ENCODE data around the gene FBN1. TPM values are rescaled to one million over a fixed set of nuclear protein-coding genes. Genes with fewer than 3 reads are reported as not detected.

The FBN1 gene
- total RNA-seq, 2 donors from 2014 or later, result 10.7 to 16.8 TPM

DNA sequence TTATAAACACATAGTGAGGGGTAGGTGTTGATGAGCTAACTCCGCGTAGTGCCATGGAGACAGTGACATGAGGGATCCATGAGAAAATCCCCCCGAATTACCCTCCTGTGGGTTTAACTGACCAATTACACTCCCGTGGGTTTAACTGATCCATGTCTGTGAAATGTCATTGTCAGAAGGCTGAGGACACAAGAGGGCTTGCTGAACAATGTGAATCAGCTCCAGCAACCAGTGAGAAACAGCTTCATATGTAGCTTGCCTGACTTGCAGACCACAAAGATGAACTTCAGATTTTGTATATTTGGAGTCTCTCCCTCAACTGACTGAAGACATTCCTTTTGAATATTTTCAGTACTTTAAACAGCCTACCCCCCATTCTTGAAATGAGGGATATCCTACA, 144.9 kb downstream of the FBN1 start:
- DNase-seq (no peak), ATAC-seq (no peak)
- intact Hi-C loops (cut with DNase I, micrococcal nuclease), result no loop called here

DNA sequence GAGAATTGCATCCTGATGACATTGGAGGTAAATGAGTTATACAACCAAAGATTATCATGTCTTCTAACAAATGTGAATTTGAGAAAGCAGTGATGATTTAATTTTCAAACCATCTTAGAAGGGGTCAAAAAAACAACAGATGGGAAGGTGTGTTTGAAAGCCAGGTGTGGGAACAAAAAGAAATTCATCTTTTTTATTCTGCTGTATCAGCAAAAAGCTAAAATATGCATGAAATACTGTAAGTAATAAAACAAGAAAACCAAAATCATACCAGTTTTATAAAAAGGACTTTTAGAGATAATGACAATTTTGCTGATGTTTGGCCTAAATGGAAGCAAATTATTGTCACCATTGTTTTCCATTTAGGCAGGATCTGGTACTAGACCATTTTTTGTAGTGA, 145.5 kb downstream of the FBN1 start:
- no peak for ATAC-seq
- intact Hi-C loops (cut with DNase I, micrococcal nuclease), result no loop called here
- no peak for DNase-seq

GRCh38 chr15:48498828-48499227, 146.7 kb downstream of the FBN1 start:
- DNase-seq (no peak), ATAC-seq (no peak)
- intact Hi-C loops (cut with DNase I, micrococcal nuclease), result no loop called here

GRCh38 chr15:48494631-48495030, 150.9 kb downstream of the FBN1 start:
- DNase-seq, result no peak
- intact Hi-C loops (cut with DNase I, micrococcal nuclease), result no loop called here
- no peak for ATAC-seq

DNA sequence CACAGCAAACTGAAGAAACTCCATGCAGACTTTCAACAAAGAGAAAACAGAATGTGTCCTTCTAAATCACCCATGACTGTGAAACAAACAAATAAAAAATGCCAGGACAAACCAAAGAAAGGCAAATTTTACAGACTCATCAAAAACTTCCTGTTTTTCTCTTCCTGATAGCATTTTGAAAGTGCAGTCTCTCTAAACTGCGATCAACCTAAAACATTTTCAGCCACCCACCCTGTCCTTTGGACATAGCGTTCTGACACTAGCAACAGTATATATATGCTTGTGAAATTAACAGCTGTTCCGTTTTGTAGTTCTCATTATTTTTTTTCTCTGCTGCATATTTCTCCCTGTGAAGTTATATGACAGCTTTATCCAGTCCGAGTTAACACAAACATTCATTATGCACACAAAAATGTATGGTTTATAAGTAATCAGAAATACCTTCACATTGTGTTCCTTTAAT, 151.7 kb downstream of the FBN1 start:
- DNase-seq (no peak), ATAC-seq (no peak)
- intact Hi-C loops (cut with DNase I, micrococcal nuclease), result no loop called here

DNA sequence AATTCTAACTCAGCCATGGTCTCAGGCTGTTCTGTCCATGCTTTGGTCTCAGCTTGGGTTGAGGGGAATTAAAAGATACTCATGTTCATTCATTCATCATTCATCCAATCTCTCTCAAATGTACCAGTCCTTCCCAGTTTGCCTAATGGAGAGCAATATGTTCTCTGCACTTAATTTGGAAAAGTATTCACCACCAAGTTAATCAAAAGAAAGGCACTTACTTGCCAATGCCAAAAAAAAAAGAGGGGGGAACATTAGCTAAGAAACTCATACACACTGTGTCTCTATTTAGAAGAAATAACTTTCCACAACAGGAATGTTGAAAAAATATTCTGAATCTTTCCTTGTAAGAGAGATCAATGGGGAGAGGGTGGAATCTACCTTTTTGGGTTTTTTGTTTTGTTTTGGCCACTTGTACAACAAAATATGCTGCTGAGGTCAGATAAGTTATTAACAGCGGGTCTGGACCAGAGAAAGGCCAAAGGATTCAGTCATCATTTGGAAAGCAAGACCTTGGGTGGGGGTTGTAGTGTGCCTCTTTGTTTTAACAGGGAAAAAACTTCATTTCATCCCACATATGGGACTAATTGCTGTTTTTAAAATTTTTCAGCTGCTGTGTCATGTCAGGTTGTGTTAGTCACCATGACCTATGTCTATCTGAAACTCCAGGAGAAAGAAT, 152.3 kb downstream of the FBN1 start:
- no peak for DNase-seq
- ATAC-seq, result no peak

GRCh38 chr15:48486228-48486627, 159.3 kb downstream of the FBN1 start:
- intact Hi-C loops (cut with DNase I, micrococcal nuclease), result no loop called here

More for the DNA sequence above, 152.3 kb downstream of the FBN1 start:
- intact Hi-C loops (cut with DNase I, micrococcal nuclease), result no loop called here

DNA sequence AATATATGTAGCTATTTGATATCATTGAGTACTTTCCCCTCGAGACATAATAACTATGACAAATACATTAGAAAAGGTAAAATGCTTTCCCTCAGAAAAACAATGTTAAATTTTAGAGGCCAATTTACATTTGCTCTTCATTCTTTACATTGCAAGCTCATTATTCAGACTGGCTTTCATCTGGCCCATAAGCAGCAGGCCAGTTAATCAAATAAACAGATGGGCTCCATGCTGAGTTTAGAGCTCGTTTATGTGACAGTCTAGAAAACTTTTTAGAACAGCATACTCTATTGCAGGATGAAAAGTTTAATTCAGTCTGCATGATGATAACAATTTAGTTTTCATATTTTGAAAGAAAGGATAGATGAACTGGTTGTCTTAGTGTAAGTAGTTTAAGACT, 163.7 kb downstream of the FBN1 start:
- DNase-seq (no peak), ATAC-seq (no peak)
- intact Hi-C loops (cut with DNase I, micrococcal nuclease), result no loop called here

More at GRCh38 chr15:48486228-48486627, 159.3 kb downstream of the FBN1 start:
- no peak for ATAC-seq
- DNase-seq, result no peak

DNA sequence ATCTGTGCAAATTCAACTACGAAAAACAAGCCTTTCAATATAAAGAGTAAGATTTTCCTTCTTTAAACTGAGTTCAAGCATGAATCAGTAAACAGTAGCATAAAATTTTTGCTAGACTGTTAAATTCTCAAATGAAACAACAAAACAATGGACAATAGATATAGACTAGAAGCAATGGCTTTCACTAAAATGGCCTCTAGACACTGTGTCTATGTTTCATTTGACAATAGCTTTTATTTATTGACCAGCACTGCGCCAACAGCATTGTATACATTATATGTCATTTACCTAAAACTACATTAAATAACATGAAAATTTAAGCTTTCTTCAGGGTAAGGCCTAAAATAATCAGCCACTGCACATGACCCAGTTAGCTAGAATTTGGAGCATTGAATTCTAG, 165.8 kb downstream of the FBN1 start:
- intact Hi-C loops (cut with DNase I, micrococcal nuclease), result no loop called here
- ATAC-seq (no peak), DNase-seq (no peak)

DNA sequence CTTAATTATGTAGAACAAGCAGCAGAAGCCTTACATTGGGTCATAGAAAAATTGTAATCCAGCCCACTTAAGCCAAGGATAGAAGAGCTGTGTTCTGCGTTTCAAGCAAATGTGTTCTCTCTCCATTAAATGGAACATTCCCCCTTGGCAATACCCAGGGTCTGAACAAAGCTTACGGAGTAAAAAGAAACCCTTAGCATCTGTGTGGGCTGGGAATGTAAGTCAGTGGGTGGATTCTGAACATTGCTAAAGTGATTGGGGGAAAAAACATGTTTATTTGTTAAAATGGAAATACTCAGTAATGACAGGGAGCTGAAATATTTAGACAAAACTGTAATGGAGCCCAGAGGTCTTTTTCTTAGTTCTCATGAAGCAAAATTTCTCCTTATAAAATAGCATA, 166.9 kb downstream of the FBN1 start:
- DNase-seq (no peak), ATAC-seq (no peak)
- intact Hi-C loops (cut with DNase I, micrococcal nuclease), result no loop called here

- ATAC-seq, result no peak
- intact Hi-C loops (cut with DNase I, micrococcal nuclease), result no loop called here
- no peak for DNase-seq
Measured at GRCh38 chr15:48477795-48478360, 167.6 kb downstream of the FBN1 start.

DNA sequence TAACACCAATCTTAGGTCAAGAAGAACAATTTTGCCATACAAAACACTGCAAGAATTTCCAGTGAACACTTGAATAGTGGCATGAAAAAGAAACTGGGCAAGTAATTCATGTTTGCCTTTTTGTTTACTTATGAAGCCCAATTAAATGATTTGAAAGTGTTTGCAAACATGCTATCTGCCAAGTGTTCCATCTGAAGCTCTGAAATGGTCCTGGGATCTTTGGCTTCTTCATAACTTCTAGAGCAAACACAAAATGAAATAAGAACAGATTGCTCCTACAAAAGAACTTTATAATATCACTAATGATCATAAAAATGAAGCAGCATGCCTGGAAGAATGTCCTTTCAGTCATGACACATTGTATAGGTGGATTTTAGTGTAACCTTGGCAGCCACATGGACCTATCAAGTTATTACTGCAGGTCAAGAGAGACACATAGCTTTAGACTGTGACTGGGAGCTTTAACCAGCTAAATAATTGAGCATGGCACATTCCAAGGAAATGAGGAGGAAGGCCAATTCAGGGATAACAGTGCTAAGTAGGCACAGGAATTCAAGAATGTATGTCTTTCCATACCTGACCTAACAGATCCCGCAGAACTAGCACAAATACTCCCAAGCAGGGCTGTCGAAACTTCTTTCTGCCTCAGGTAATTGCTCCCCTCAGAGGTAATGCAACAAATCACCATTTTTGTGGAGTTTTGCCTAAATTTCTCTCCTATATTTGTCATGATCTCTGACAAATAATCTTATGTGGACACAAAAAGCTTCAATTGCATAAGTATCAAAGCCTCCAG, 169.7 kb downstream of the FBN1 start:
- no peak for DNase-seq
- intact Hi-C loops (cut with DNase I, micrococcal nuclease), result no loop called here
- ATAC-seq, result no peak

DNA sequence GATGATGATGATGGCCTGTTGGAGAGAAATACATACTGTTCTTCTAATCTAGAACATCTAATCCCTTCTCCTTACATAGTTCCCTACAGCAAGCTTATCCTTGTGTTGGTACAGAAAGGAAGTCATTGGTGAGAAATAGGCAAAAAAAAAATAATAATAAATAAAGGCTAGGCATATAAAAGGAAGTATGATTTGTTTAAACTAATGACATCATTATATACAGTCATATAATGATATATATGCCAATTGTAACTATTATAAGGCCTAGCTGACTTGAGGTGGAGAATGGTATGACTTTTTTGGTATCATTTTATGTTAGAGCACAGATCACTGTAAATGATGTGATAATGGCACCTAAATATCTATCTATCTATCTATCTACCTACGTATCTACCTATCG, 171.8 kb downstream of the FBN1 start:
- intact Hi-C loops (cut with DNase I, micrococcal nuclease), result no loop called here
- ATAC-seq, result no peak

GRCh38 chr15:48472756-48473155, 172.8 kb downstream of the FBN1 start:
- intact Hi-C loops (cut with DNase I, micrococcal nuclease), result no loop called here
- no peak for DNase-seq
- no peak for ATAC-seq

More for the DNA sequence above, 171.8 kb downstream of the FBN1 start:
- no peak for DNase-seq

- intact Hi-C loops (cut with DNase I, micrococcal nuclease), result no loop called here
- ATAC-seq (no peak), DNase-seq (no peak)
Measured at GRCh38 chr15:48471073-48471472, 174.4 kb downstream of the FBN1 start.

- ATAC-seq, result no peak
- intact Hi-C loops (cut with DNase I, micrococcal nuclease), result no loop called here
- no peak for DNase-seq
Measured at GRCh38 chr15:48470096-48470495, 175.4 kb downstream of the FBN1 start.

GRCh38 chr15:48469681-48470080, 175.8 kb downstream of the FBN1 start:
- intact Hi-C loops (cut with DNase I, micrococcal nuclease), result no loop called here
- no peak for DNase-seq
- ATAC-seq, result no peak

DNA sequence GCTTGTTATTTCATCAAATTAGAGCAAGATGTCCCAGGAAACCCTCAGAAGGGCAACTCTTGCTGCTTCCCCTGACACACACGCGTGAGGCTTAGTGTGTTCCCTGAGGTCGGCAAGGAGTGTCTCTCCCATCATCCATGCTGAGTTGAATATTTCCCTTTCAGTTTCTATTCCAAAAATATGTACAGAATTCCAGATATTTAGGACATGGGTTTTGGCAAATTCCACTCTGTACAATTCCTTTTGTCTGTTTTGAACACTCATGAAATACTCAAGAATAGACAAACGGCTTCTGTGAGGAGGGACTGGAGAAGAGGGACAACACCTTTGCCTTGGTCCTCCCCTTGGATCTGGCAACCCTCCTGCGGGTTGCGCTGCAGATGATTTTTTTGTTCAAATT, 176.2 kb downstream of the FBN1 start:
- ATAC-seq, result no peak
- intact Hi-C loops (cut with DNase I, micrococcal nuclease), result no loop called here
- DNase-seq, result no peak

DNA sequence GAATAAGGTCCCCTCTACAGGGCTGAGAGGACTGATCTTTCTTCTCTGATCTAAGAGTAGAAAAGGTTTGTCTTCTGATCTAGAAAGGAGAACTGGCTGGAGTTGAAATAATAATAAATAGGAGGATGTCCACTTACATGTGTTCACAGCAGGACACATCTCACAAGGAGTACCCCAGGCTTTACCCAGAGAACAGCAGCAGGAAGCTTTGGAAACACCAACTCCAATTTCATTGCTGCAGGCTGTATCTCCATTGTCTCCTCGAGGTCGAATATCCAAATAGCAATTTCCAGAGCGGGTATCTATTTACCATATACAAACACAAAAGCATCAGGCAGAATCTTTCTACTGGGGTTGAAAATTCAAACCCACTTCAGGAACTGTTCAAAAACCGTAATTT, 177.7 kb downstream of the FBN1 start:
- no peak for ATAC-seq
- intact Hi-C loops (cut with DNase I, micrococcal nuclease), result no loop called here
- DNase-seq, result no peak

- no peak for ATAC-seq
- intact Hi-C loops (cut with DNase I, micrococcal nuclease), result no loop called here
- DNase-seq, result no peak
Measured at GRCh38 chr15:48466820-48467219, 178.7 kb downstream of the FBN1 start.

All from left colon (tissue), 2 donors.